ENCODE measurements around the gene CNOT4. TPM values are rescaled to one million over a fixed set of nuclear protein-coding genes. Genes with fewer than 3 reads are reported as not detected.
"Not testable (repeated sequence)": the region's sequence is repeated elsewhere in the genome, so short reads cannot be mapped to it uniquely, and the experiment has no call there.

CNOT4 gene
- total RNA-seq, 2 experiments from 2014 or later: 22.1 to 23.3 TPM

GRCh38 chr7:135510592-135511183 lies 786 bp upstream of the CNOT4 start:
- H3K27me3 Mint-ChIP-seq (ENCODE audit: low read depth): peaks cover 1% of the 10 kb centered on the region
- DNase-seq (peak; percentile 25), ATAC-seq (no peak)
- no peak overlapping the region for H3K27ac Mint-ChIP-seq
- POLR2A ChIA-PET: no interaction called here
- H3K9me3 Mint-ChIP-seq (ENCODE audit: insufficient read depth): no peaks in the 10 kb centered on the region
- H3K4me1 Mint-ChIP-seq (ENCODE audit: low read depth): peaks cover 16% of the 10 kb centered on the region
- no peak overlapping the region for H3K4me3 Mint-ChIP-seq
- CTCF ChIA-PET: interaction anchor here (1.0 to 1.4 kb wide), 2 partner anchors 135 to 152 kb away, joined by 3 to 5 read pairs; partner anchors contain the start of gene STMP1
- peaks cover 7% of the 10 kb centered on the region for H3K36me3 Mint-ChIP-seq (ENCODE audit: low read depth)

GRCh38 chr7:135509589-135509838 lies 388 bp downstream of the CNOT4 start:
- H3K27me3 Mint-ChIP-seq (ENCODE audit: low read depth): peaks cover 1% of the 10 kb centered on the region
- POLR2A ChIA-PET: interaction anchor here (0.9 to 1.8 kb wide), 4 partner anchors 49 to 235 kb away, joined by 3 to 5 read pairs (median 4); partner anchors contain the start of gene NUP205
- H3K4me1 Mint-ChIP-seq (ENCODE audit: low read depth): peaks cover 16% of the 10 kb centered on the region
- CTCF ChIA-PET: interaction anchor here (1.0 to 1.8 kb wide), 3 partner anchors 13 to 228 kb away, joined by 3 to 6 read pairs (median 5); no protein-coding TSS in a partner anchor
- H3K36me3 Mint-ChIP-seq (ENCODE audit: low read depth): peaks cover 10% of the 10 kb centered on the region
- DNase-seq (no peak), ATAC-seq (no peak)
- no peak overlapping the region for H3K27ac Mint-ChIP-seq
- H3K4me3 Mint-ChIP-seq: no peak overlapping the region
- H3K9me3 Mint-ChIP-seq (ENCODE audit: insufficient read depth): no peaks in the 10 kb centered on the region

- Mint-ChIP-seq H3K27ac (no peak overlapping the region), H3K36me3 (ENCODE audit: low read depth) (peaks cover 10% of the 10 kb centered on the region), H3K4me1 (ENCODE audit: low read depth) (peaks cover 16% of the 10 kb centered on the region), H3K27me3 (ENCODE audit: low read depth) (peaks cover 1% of the 10 kb centered on the region), H3K9me3 (ENCODE audit: insufficient read depth) (no peaks in the 10 kb centered on the region), H3K4me3 (no peak overlapping the region)
- DNase-seq: peak; percentile 58
- peak; percentile 37 for ATAC-seq
- CTCF ChIA-PET: interaction anchor here (1.0 to 1.8 kb wide), 3 partner anchors 12 to 228 kb away, joined by 3 to 6 read pairs (median 5); no protein-coding TSS in a partner anchor
- POLR2A ChIA-PET: interaction anchor here (0.9 to 1.8 kb wide), 4 partner anchors 49 to 234 kb away, joined by 3 to 5 read pairs (median 4); partner anchors contain the start of gene NUP205
Measured at GRCh38 chr7:135508883-135509588, 866 bp downstream of the CNOT4 start.

- Mint-ChIP-seq H3K9me3 (ENCODE audit: insufficient read depth) (no peaks in the 10 kb centered on the region), H3K4me1 (ENCODE audit: low read depth) (peaks cover 12% of the 10 kb centered on the region), H3K27ac (no peak overlapping the region), H3K4me3 (no peak overlapping the region), H3K27me3 (ENCODE audit: low read depth) (no peaks in the 10 kb centered on the region), H3K36me3 (ENCODE audit: low read depth) (peaks cover 3% of the 10 kb centered on the region)
- ChIA-PET POLR2A (no interaction called here), CTCF (interaction anchor here (1.0 to 1.4 kb wide), 3 partner anchors 86 to 220 kb away, joined by 3 read pairs; no protein-coding TSS in a partner anchor)
- no peak for DNase-seq
- ATAC-seq: no peak
Measured at GRCh38 chr7:135501402-135501801, 8.5 kb downstream of the CNOT4 start.

- ATAC-seq: no peak
- no peaks in the 10 kb centered on the region for H3K9me3 Mint-ChIP-seq (ENCODE audit: insufficient read depth)
- no peak overlapping the region for H3K4me3 Mint-ChIP-seq
- peaks cover under 1% of the 10 kb centered on the region for H3K36me3 Mint-ChIP-seq (ENCODE audit: low read depth)
- CTCF ChIA-PET: interaction anchor here (0.6 kb wide), 1 partner anchor 86 kb away, joined by 3 read pairs; no protein-coding TSS in a partner anchor
- H3K27me3 Mint-ChIP-seq (ENCODE audit: low read depth): no peaks in the 10 kb centered on the region
- POLR2A ChIA-PET: no interaction called here
- DNase-seq: no peak
- peaks cover 12% of the 10 kb centered on the region for H3K4me1 Mint-ChIP-seq (ENCODE audit: low read depth)
- H3K27ac Mint-ChIP-seq: no peak overlapping the region
Measured at GRCh38 chr7:135499818-135500217, 10.1 kb downstream of the CNOT4 start.

- DNase-seq; H3K36me3 Mint-ChIP-seq (ENCODE audit: low read depth); H3K27me3 Mint-ChIP-seq (ENCODE audit: low read depth); ATAC-seq; POLR2A ChIA-PET; H3K4me3 Mint-ChIP-seq; H3K27ac Mint-ChIP-seq; H3K9me3 Mint-ChIP-seq (ENCODE audit: insufficient read depth): not testable (repeated sequence)
- H3K4me1 Mint-ChIP-seq (ENCODE audit: low read depth): peaks cover 12% of the 10 kb centered on the region
- CTCF ChIA-PET: interaction anchor here (1.0 kb wide), 1 partner anchor 12 kb away, joined by 3 read pairs; no protein-coding TSS in a partner anchor
Measured at GRCh38 chr7:135497161-135497560, 12.7 kb downstream of the CNOT4 start.

GRCh38 chr7:135493362-135493761 lies 16.5 kb downstream of the CNOT4 start:
- Mint-ChIP-seq H3K4me1 (ENCODE audit: low read depth) (peaks cover 5% of the 10 kb centered on the region), H3K9me3 (ENCODE audit: insufficient read depth) (no peaks in the 10 kb centered on the region), H3K4me3 (no peak overlapping the region), H3K27ac (no peak overlapping the region), H3K27me3 (ENCODE audit: low read depth) (no peaks in the 10 kb centered on the region), H3K36me3 (ENCODE audit: low read depth) (no peaks in the 10 kb centered on the region)
- ChIA-PET CTCF (no interaction called here), POLR2A (no interaction called here)
- ATAC-seq (no peak), DNase-seq (no peak)

- POLR2A ChIA-PET: no interaction called here
- DNase-seq (no peak), ATAC-seq (no peak)
- Mint-ChIP-seq H3K9me3 (ENCODE audit: insufficient read depth) (no peaks in the 10 kb centered on the region), H3K27ac (no peak overlapping the region), H3K4me3 (no peak overlapping the region), H3K27me3 (ENCODE audit: low read depth) (no peaks in the 10 kb centered on the region), H3K4me1 (ENCODE audit: low read depth) (no peaks in the 10 kb centered on the region), H3K36me3 (ENCODE audit: low read depth) (no peaks in the 10 kb centered on the region)
- CTCF ChIA-PET: no interaction called here
Measured at GRCh38 chr7:135492151-135492550, 17.8 kb downstream of the CNOT4 start.

- H3K36me3 Mint-ChIP-seq (ENCODE audit: low read depth): no peaks in the 10 kb centered on the region
- ChIA-PET POLR2A (no interaction called here), CTCF (no interaction called here)
- H3K9me3 Mint-ChIP-seq (ENCODE audit: insufficient read depth): no peaks in the 10 kb centered on the region
- no peaks in the 10 kb centered on the region for H3K4me1 Mint-ChIP-seq (ENCODE audit: low read depth)
- H3K27me3 Mint-ChIP-seq (ENCODE audit: low read depth): no peaks in the 10 kb centered on the region
- DNase-seq: no peak
- no peak overlapping the region for H3K4me3 Mint-ChIP-seq
- H3K27ac Mint-ChIP-seq: no peak overlapping the region
- ATAC-seq: no peak
Measured at GRCh38 chr7:135490783-135491182, 19.1 kb downstream of the CNOT4 start.

- Mint-ChIP-seq H3K9me3 (ENCODE audit: insufficient read depth) (no peaks in the 10 kb centered on the region), H3K36me3 (ENCODE audit: low read depth) (no peaks in the 10 kb centered on the region), H3K27ac (no peak overlapping the region), H3K27me3 (ENCODE audit: low read depth) (no peaks in the 10 kb centered on the region), H3K4me3 (no peak overlapping the region), H3K4me1 (ENCODE audit: low read depth) (no peaks in the 10 kb centered on the region)
- DNase-seq (no peak), ATAC-seq (no peak)
- POLR2A ChIA-PET: no interaction called here
- CTCF ChIA-PET: no interaction called here
Measured at GRCh38 chr7:135489791-135490190, 20.1 kb downstream of the CNOT4 start.

- Mint-ChIP-seq H3K4me3 (no peak overlapping the region), H3K27ac (no peak overlapping the region), H3K4me1 (ENCODE audit: low read depth) (peaks cover under 1% of the 10 kb centered on the region), H3K27me3 (ENCODE audit: low read depth) (no peaks in the 10 kb centered on the region), H3K36me3 (ENCODE audit: low read depth) (peaks cover 7% of the 10 kb centered on the region), H3K9me3 (ENCODE audit: insufficient read depth) (no peaks in the 10 kb centered on the region)
- POLR2A ChIA-PET: no interaction called here
- DNase-seq (no peak), ATAC-seq (no peak)
- CTCF ChIA-PET: no interaction called here
Measured at GRCh38 chr7:135486261-135486920, 23.5 kb downstream of the CNOT4 start.

GRCh38 chr7:135481598-135481979 lies 28.3 kb downstream of the CNOT4 start:
- DNase-seq (no peak), ATAC-seq (no peak)
- ChIA-PET CTCF (no interaction called here), POLR2A (no interaction called here)
- Mint-ChIP-seq H3K4me1 (ENCODE audit: low read depth) (peaks cover 7% of the 10 kb centered on the region), H3K27me3 (ENCODE audit: low read depth) (no peaks in the 10 kb centered on the region), H3K27ac (no peak overlapping the region), H3K4me3 (no peak overlapping the region), H3K9me3 (ENCODE audit: insufficient read depth) (no peaks in the 10 kb centered on the region), H3K36me3 (ENCODE audit: low read depth) (peaks cover 15% of the 10 kb centered on the region)
